ENCODE results near the gene UIMC1. TPM values are rescaled to one million over a fixed set of nuclear protein-coding genes. Genes with fewer than 3 reads are reported as not detected.

UIMC1 gene
- total RNA-seq, 1 experiment from 2014 or later = 52.8 TPM

GRCh38 chr5:176862330-176862995, 144.1 kb downstream of the UIMC1 start:
- no peaks in the 10 kb centered on the region; the same call in 1 of the 2 replicates for H3K27me3 ChIP-seq (replicated peaks; ENCODE audit: control insufficient read depth, insufficient read depth, low read length)
- H3K27ac Mint-ChIP-seq (ENCODE audit: unreplicated experiment) = no peak overlapping the region
- H3K4me3 Mint-ChIP-seq (ENCODE audit: unreplicated experiment) = no peak overlapping the region
- TF ChIP-seq CTCF (IDR thresholded peaks at IDR 0.05; ENCODE audit: insufficient read depth in 1 of 2, low read depth in 1 of 2, low read length in 1 of 2, severe bottlenecking in 1 of 2, unreplicated experiment in 1 of 2) = no peak
- H3K4me3 ChIP-seq (ENCODE audit: low read depth, low read length) = no peak overlapping the region
- H3K27me3 Mint-ChIP-seq (ENCODE audit: insufficient read depth, unreplicated experiment) = peaks cover 7% of the 10 kb centered on the region
- H3K36me3 Mint-ChIP-seq (ENCODE audit: insufficient read depth, unreplicated experiment) = no peaks in the 10 kb centered on the region
- no peaks in the 10 kb centered on the region for H3K36me3 ChIP-seq (ENCODE audit: control insufficient read depth, insufficient read depth, low read length)
- 0 out of 2 replicates have a peak, but pooled peaks cover 4% of the 10 kb centered on the region for H3K4me1 ChIP-seq
- no peak for DNase-seq
- peaks cover 8% of the 10 kb centered on the region for H3K4me1 Mint-ChIP-seq (ENCODE audit: low read depth, unreplicated experiment)
- H3K9me3 ChIP-seq = no peaks in the 10 kb centered on the region
- POLR2A ChIA-PET = no interaction called here
- no peaks in the 10 kb centered on the region for H3K9me3 Mint-ChIP-seq (ENCODE audit: unreplicated experiment)
- intact Hi-C loops (cut with micrococcal nuclease; ENCODE audit: unreplicated experiment) = no loop called here
- CTCF ChIA-PET = no interaction called here
- BruUV-seq (replicated peaks) = no TSS peak

GRCh38 chr5:176861276-176861675, 145.3 kb downstream of the UIMC1 start:
- no peaks in the 10 kb centered on the region for H3K9me3 ChIP-seq
- intact Hi-C loops (cut with micrococcal nuclease; ENCODE audit: unreplicated experiment) = no loop called here
- BruUV-seq (replicated peaks) = no TSS peak
- H3K4me3 Mint-ChIP-seq (ENCODE audit: unreplicated experiment) = no peak overlapping the region
- H3K36me3 Mint-ChIP-seq (ENCODE audit: insufficient read depth, unreplicated experiment) = no peaks in the 10 kb centered on the region
- peaks cover 15% of the 10 kb centered on the region for H3K27me3 Mint-ChIP-seq (ENCODE audit: insufficient read depth, unreplicated experiment)
- no peak for DNase-seq
- TF ChIP-seq CTCF (IDR thresholded peaks at IDR 0.05; ENCODE audit: insufficient read depth in 1 of 2, low read depth in 1 of 2, low read length in 1 of 2, severe bottlenecking in 1 of 2, unreplicated experiment in 1 of 2) = no peak
- no peaks in the 10 kb centered on the region for H3K9me3 Mint-ChIP-seq (ENCODE audit: unreplicated experiment)
- H3K4me1 ChIP-seq = no peaks in the 10 kb centered on the region
- POLR2A ChIA-PET = no interaction called here
- CTCF ChIA-PET = no interaction called here
- H3K4me1 Mint-ChIP-seq (ENCODE audit: low read depth, unreplicated experiment) = no peaks in the 10 kb centered on the region
- no peak overlapping the region for H3K4me3 ChIP-seq (ENCODE audit: low read depth, low read length)
- H3K36me3 ChIP-seq (ENCODE audit: control insufficient read depth, insufficient read depth, low read length) = no peaks in the 10 kb centered on the region
- H3K27ac Mint-ChIP-seq (ENCODE audit: unreplicated experiment) = no peak overlapping the region
- H3K27me3 ChIP-seq (replicated peaks; ENCODE audit: control insufficient read depth, insufficient read depth, low read length) = no peaks in the 10 kb centered on the region; the same call in 1 of the 2 replicates

GRCh38 chr5:176860381-176860780, 146.2 kb downstream of the UIMC1 start:
- BruUV-seq (replicated peaks) = no TSS peak
- CTCF ChIA-PET = no interaction called here
- H3K27ac Mint-ChIP-seq (ENCODE audit: unreplicated experiment) = no peak overlapping the region
- no peaks in the 10 kb centered on the region for H3K4me1 Mint-ChIP-seq (ENCODE audit: low read depth, unreplicated experiment)
- H3K36me3 ChIP-seq (ENCODE audit: control insufficient read depth, insufficient read depth, low read length) = no peaks in the 10 kb centered on the region
- peaks cover 15% of the 10 kb centered on the region for H3K27me3 Mint-ChIP-seq (ENCODE audit: insufficient read depth, unreplicated experiment)
- no peaks in the 10 kb centered on the region for H3K9me3 ChIP-seq
- no peak for DNase-seq
- POLR2A ChIA-PET = no interaction called here
- no peak overlapping the region for H3K4me3 Mint-ChIP-seq (ENCODE audit: unreplicated experiment)
- no peaks in the 10 kb centered on the region for H3K9me3 Mint-ChIP-seq (ENCODE audit: unreplicated experiment)
- H3K27me3 ChIP-seq (replicated peaks; ENCODE audit: control insufficient read depth, insufficient read depth, low read length) = no peaks in the 10 kb centered on the region; the same call in 1 of the 2 replicates
- H3K4me1 ChIP-seq = no peaks in the 10 kb centered on the region
- no peak overlapping the region for H3K4me3 ChIP-seq (ENCODE audit: low read depth, low read length)
- intact Hi-C loops (cut with micrococcal nuclease; ENCODE audit: unreplicated experiment) = no loop called here
- TF ChIP-seq CTCF (IDR thresholded peaks at IDR 0.05; ENCODE audit: insufficient read depth in 1 of 2, low read depth in 1 of 2, low read length in 1 of 2, severe bottlenecking in 1 of 2, unreplicated experiment in 1 of 2) = no peak
- H3K36me3 Mint-ChIP-seq (ENCODE audit: insufficient read depth, unreplicated experiment) = no peaks in the 10 kb centered on the region

All from Caco-2 (cell line).